Coronary artery (tissue), 2 donors: ENCODE results near the gene LTV1.

Experiments used
- DNase-seq: peaks from one replicate; pipeline ENCODE4 v3.0.0-alpha.2; 2017; ENCODE audit warnings: low spot score
- H3K27ac ChIP-seq, 2 donors: fragments of 200-600 bp; sonication (generic); one replicate each; pipeline ENCODE4 v1.5.1; 2016 to 2019
- H3K4me3 ChIP-seq: fragments of 200-600 bp; sonication (generic); 2 replicates; pipeline ENCODE4 v1.5.1; 2016; ENCODE audit warnings: mild to moderate bottlenecking, moderate library complexity
- TF ChIP-seq, protein P1 (sequence below): fragments of 200-600 bp; sonication (generic); IDR thresholded peaks from one replicate; pipeline ENCODE4 v1.5.1; 2019; ENCODE audit warnings: antibody characterized with exemption

Gene LTV1

DNA sequence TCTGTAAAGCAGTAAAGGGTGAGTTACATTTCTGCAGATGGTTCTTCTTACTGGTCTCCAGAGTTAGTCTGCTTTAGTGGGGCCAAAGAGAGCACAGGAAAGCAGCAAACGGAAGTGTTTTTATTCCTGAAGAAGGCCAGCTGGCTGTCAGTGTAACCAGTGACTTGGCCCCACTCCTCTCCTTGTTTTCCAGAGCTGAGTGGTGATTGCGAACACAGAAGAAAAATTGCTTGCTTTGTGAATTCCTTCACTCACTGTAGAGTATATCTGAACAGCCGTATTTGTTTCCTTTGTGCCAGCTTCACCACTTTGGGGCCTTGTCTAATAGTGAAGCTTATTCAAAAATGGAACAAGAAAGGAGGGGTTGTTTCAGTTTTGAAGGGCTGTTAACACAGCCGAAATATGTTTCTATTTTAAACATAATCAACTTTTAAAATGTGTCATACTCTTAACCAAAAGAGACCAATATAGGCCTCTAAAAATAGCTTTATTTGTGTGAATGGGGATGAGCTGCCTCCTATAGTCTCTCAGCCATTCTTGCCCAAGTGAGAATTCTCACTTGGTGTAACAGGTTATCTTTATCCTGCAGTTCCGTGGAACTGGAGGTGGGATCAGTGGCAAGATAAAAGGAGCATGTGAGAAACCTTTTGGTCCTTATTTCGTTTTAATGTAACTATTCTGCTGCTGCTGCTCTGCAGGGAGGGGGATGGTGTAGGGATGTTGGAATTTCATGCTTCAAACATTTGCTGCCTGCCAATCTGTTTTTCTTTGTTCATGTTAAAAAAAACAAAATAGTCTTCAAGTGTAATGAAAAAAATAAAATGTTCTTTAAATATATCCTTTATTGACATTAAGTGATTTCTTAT is 59.0 kb downstream of the LTV1 start:
- peak overlapping the region; percentile 18 for H3K4me3 ChIP-seq
- DNase-seq = no peak
- H3K27ac ChIP-seq = peak overlapping the region; percentile 40 to 60
- TF ChIP-seq, protein P1, sequence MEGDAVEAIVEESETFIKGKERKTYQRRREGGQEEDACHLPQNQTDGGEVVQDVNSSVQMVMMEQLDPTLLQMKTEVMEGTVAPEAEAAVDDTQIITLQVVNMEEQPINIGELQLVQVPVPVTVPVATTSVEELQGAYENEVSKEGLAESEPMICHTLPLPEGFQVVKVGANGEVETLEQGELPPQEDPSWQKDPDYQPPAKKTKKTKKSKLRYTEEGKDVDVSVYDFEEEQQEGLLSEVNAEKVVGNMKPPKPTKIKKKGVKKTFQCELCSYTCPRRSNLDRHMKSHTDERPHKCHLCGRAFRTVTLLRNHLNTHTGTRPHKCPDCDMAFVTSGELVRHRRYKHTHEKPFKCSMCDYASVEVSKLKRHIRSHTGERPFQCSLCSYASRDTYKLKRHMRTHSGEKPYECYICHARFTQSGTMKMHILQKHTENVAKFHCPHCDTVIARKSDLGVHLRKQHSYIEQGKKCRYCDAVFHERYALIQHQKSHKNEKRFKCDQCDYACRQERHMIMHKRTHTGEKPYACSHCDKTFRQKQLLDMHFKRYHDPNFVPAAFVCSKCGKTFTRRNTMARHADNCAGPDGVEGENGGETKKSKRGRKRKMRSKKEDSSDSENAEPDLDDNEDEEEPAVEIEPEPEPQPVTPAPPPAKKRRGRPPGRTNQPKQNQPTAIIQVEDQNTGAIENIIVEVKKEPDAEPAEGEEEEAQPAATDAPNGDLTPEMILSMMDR = no peak

DNA sequence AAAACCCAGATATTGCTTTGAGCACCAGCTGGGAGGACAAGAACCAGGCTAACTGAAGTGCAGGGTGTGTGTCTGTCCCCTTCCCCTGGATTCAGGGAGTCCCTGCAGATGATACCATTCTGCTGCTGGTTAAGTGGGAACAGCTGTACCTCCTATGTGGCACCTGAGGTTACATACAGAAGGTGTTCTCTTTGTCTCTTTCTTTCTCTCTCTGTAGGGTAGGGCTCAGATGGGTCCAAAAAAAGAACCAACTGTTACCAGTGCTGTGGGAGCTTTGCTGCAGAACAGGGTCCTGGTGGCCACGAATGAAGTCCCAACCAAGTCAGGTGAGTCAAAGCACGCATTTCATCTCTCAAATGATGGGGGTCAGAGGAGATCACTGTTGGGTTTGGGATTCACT is 59.7 kb downstream of the LTV1 start:
- Histone ChIP-seq H3K4me3 (no peak overlapping the region), H3K27ac (no peak overlapping the region)
- no peak for DNase-seq
- TF ChIP-seq, protein P1 = no peak

DNA sequence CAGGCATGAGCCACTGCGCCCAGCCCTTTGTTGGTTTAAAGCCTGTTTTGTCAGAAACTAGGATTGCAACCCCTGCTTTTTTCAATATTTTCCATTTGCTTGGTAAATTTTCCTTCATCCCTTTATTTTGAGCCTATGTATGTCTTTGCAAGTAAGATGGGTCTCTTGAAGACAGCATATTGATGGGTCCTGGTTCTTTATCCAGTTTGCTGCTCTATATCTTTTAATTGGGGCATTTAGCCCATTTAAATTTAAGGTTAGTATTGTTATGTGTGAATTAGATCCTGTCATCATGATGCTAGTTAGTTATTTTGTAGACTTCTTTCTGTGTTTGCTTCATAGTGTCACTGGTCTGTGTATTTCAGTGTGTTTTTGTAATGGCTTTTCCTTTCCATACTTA is 67.9 kb downstream of the LTV1 start:
- H3K27ac ChIP-seq = no peak overlapping the region
- TF ChIP-seq, protein P1 = no peak
- no peak for DNase-seq
- no peak overlapping the region for H3K4me3 ChIP-seq

DNA sequence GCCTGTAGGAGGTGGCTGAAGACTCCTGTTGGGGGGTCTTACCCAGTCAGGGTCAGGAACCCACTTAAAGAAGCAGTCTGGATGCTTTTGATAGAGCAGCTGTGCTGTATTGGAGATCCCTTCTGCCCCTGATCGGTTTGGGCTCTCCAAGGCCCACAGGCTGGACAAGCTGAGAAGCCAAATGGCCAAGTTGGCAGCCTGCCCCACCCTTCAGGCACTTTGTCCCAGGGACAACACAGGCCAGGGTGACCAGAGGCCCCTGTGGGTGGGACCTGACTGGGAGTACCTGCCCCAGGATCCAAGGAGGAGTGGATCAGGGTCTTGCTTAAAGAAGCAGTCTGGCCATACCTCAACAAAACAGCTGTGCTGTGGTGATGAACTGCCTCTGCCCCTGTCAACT is 69.5 kb downstream of the LTV1 start:
- TF ChIP-seq, protein P1 = no peak
- H3K4me3 ChIP-seq = no peak overlapping the region
- no peak overlapping the region for H3K27ac ChIP-seq
- no peak for DNase-seq
